Activated CD4-positive, alpha-beta T cell treated with anti-CD3 and anti-CD28 coated beads, Interleukin-2, amount 50 U/mL, for 24 hours (primary cell): ENCODE results near the gene KCNJ3.

Source experiments
- DNase-seq, 2 donors: peaks; one replicate each; pipeline ENCODE4 v3.0.0-alpha.2; 2020; ENCODE audit warnings: low read depth in 1 of 2, low spot score in 1 of 2

Gene KCNJ3, protein sequence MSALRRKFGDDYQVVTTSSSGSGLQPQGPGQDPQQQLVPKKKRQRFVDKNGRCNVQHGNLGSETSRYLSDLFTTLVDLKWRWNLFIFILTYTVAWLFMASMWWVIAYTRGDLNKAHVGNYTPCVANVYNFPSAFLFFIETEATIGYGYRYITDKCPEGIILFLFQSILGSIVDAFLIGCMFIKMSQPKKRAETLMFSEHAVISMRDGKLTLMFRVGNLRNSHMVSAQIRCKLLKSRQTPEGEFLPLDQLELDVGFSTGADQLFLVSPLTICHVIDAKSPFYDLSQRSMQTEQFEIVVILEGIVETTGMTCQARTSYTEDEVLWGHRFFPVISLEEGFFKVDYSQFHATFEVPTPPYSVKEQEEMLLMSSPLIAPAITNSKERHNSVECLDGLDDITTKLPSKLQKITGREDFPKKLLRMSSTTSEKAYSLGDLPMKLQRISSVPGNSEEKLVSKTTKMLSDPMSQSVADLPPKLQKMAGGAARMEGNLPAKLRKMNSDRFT

DNA sequence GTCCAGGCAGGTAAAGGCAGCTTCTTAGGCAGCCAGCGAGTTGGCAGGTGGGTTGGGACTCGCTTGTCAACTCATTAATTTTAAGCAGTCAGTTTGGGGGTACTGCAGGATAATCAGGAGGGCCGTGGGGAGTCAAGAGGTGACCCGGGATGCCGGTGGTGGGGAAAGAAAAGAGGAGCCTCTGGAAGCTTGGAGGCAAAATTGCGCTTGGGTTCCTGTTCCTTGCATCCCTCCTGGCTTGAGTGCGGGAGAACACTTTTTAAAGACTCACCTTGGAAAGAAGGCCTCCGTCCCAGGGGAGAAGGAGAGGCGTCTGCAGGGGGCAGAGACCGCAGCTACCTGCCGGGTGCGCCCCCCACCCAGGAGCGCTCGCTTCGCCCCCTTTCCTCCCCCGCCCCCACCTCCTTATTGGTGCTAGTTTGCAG is at the start of gene KCNJ3:
Gene KCNJ3, plus strand, starts transcription at position 400 of the 425 bp plus-strand sequence. CDS start 81 bp downstream, outside the sequence.
- no peak for DNase-seq

DNA sequence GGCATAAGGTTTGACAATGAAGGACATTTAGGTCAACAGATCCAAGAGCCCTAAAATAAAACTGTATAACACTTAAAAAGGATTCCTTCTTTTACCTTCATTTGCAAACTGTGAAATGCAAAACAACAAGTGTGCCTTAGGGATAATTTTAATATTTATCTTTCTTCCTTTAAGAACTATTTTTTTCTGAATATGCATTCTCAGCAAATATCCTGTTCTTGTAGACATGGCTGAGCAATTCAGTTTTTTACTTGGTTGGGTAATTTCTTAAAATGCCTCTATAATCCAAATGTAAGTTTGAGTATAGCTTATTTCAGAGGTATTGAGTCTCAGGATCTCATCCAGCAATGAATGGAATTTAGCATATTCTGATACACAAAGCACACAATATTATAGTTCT is 43.0 kb upstream of the KCNJ3 start:
- no peak for DNase-seq

DNA sequence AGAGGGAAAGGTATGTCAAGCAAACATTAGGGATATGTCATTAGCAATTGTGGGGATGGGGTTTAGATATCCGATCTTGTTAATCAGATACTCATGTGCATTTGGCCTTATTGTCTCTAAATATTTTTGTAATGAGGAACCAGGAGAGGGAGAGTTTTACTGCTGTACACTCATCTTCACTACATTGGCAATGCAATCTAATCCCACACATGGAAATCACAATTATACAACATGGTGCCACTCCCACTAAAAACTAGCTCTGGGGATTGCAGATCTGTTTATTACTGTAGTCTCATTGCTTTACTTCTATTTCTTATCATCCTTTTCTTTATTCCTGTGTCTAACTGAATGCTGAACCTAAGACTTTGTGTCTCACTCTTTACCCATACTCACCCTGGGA is 39.6 kb upstream of the KCNJ3 start:
- DNase-seq = no peak

DNA sequence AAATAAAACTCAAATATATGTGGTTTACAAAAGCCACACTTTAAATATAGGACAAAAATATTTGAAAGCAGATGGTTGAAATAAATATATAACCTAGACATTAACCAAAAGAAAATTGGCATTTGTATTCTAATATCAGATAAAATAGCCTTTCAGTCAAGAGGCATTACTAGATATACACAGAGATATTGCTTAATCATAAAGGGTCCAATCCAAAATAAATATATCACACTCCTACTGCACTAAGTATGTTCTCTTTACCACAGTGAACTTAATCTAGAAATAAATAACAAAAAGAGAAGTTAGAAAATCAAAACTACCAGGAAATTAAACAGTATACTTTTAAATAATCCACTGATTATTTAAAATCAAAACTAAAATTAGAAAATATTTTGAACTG is 34.2 kb upstream of the KCNJ3 start:
- no peak for DNase-seq

DNA sequence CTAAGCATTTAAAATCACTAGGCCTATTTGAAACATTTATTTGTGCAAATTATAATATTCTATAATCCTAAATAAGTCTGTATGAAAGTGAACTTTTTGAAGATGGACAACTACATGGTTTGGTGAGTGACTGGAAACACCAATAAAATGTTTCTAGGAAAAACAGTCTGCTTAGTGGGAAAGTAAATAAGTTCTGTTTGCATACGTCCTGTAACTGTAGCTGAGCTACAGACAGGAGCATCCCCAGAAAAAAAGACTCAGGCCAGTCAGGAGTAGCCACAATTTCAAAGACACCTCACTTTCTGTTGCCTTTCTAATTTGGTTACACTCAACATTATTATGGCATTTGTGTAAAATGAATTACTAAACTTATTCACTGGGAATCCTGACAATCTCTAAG is 28.4 kb upstream of the KCNJ3 start:
- no peak for DNase-seq

DNA sequence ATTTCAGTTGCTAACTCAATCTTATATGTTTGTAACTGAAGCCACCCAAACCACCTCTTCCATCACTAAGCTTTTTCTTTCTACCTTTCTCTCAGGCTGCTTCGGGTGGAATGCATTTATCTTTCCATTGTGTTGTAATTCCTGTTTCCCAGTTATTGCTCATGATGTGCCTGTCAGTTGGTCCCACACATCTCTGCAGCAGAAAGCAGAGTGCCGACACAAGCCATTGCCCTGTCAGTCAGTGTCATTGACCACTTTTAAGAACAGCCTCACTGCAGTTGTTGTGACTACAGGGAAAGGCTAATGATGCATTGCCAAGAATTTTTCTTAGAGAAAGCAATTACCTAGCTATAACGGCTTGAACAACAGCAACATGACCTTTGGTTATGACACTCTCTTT is 24.8 kb upstream of the KCNJ3 start:
- DNase-seq = no peak

DNA sequence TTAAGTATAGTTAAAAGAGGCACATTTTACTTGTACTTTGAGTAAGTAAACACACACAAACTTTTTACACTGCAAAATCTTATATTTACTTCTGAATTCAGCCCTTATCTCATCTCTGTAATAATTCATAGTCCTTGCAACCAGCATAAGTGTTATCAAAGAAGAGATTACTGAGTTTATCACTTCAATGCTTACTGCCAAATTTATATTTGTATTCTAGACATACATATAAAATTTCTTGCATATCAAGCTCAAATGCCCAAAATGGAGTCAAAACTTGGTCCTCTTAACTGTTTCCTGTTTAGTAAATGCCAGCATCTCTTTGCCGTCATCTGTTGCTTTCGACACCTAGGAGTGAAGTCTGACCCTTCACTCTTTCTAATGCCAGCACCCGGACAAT is 21.1 kb upstream of the KCNJ3 start:
- DNase-seq = no peak

DNA sequence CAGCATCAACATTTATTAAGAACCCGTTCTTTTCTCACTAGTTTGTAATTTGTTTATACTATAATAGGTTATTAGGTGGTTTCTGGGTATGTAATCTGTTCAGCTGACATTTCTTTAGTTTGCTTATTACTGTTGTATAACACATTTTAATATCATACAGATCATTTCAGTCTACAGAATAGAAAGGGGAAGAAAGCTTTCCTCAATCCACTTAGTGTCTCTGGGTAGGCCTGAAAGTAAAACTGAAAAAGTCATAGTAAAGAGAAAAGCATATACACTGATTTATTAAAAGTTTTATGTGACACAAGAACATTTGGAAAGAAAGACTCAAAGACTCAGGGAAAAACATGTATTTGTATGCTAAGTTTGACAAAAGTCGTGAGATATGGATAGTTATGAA is 16.8 kb upstream of the KCNJ3 start:
- no peak for DNase-seq

DNA sequence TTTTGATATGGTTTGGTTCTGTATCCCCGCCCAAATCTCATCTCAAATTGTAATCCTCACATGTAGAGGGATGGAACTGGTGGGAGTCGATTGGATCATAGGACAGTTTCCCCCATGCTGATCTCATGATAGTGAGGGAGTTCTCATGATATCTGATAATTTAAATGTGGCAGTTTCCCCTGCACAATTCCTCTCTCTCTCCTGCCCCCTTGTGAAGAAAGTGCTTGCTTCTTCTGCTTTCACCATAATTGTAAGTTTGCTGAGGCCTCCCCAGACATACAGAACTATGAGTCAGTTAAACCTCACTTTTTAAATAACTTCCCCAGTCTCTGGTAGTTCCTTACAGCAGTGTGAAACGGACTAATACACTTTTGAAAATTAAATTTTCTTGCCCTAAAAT is 12.3 kb upstream of the KCNJ3 start:
- no peak for DNase-seq

DNA sequence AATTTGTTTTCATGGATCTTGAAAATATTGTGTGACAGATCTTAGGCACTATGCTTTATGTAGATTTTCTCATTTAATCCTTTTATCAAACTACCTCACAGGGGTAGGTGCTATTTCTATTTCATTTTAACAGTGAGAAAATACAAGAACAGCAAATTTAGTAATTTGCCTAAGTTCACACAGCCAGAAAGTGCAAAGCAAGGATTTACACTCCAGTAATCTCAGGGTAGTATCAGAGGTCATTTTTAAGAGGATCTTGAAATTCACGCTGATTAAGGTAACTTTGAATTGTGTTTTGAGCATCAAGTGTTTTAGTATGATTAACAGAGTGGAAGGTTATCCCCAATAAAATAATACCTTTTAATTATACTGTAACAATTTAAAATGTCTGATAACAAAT is 10.1 kb upstream of the KCNJ3 start:
- no peak for DNase-seq

DNA sequence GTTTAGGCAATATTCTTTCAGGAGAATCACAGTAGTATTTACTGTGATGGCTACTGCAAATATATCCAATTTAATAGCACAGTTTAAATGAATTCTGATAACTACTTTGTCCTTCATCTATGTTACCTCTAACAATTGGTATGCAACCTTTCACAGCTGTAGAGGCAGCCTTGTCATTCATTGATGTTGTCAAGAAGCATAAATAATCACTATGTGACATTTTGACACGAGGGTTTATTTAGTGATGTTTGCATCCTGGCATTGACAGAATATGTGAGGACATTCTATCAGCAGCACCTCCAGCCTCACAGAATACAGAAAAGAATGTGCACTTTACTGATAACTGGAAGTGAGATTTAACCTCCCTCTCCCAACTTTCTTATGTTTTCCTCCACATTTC is 9.3 kb upstream of the KCNJ3 start:
- DNase-seq = no peak

DNA sequence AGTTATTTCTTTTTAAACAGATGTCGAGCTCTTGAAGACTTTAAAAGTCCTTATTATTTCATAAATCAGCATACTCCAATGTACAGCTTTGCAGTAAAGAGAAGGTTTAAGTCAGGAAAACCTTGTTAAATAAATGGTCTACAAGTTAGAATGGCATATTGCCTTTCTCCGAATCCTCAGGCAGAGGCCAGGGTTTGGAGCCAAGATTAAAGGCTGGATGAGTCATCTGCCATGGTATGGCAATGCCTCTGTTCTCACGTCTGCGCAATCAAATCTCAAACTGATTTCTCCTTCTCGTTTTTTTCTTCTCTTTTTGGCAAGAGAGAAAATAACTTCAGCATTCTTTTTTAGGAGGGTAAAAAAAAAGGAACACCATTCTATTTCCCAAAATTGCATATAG is 5.6 kb upstream of the KCNJ3 start:
- no peak for DNase-seq

DNA sequence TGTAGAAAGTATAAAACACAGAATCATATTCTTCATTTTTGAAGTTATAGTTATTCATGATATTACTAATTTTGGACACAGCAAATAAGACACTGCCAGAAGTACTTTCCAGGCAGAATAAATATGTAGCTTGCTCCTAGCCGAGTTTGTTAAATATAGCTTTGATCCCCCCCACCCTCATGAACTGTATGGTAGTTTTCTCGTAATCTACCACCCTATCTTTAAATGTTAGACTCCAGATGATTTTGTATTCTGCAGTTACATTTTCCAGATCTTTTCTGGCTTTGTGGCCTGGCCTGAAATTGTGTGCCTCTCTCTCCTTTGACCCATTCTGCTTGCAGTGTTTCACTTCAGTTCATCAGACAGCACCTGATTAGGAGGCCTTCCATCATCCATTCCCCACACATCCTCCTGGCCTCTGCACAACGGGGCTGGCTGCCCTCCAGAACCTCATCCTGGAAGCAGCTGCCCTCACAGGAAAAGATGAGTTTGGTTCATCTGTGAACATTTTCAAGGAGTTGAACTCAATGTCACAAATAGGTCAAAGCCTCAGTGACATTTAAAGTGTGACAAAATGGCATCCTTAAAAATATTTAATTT is 4.7 kb upstream of the KCNJ3 start:
- DNase-seq = no peak

DNA sequence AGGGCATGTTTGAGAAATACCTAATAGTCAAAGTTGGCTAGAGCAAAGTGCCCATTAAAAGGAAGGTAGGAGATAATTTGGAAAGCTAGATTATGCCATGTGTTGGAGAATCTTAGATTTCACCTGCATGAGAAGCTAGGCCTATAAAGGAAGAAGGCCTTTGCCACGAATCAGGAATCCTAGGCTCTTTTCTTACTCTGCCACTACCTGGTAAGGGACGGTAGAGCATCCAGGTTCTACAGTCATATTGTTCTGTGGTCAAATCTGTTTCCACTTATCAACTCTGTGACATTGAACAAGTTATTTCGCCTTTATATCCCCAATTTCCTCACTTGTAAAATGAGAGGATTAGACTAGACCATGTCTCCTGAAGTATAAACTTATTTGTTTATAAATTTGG is 3.6 kb upstream of the KCNJ3 start:
- no peak for DNase-seq

DNA sequence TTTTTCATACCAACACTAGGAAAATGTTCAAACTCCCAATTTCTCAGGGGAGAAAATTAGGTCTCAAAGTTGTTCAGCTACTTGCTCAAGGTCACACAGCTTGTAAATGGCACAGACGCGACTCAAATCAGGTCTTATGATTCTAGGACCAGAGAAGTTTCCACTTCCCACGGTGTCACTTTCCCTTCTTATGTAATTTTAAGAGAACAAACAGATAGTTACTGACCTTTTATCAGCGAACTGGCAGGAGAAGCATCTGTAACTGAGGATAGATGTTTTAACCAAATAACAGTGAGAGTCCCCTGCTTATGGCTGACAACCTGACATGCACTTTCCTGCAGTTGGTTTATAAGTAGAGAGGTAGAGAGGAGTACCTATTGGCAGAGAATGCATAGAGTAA is 2.1 kb upstream of the KCNJ3 start:
- no peak for DNase-seq

DNA sequence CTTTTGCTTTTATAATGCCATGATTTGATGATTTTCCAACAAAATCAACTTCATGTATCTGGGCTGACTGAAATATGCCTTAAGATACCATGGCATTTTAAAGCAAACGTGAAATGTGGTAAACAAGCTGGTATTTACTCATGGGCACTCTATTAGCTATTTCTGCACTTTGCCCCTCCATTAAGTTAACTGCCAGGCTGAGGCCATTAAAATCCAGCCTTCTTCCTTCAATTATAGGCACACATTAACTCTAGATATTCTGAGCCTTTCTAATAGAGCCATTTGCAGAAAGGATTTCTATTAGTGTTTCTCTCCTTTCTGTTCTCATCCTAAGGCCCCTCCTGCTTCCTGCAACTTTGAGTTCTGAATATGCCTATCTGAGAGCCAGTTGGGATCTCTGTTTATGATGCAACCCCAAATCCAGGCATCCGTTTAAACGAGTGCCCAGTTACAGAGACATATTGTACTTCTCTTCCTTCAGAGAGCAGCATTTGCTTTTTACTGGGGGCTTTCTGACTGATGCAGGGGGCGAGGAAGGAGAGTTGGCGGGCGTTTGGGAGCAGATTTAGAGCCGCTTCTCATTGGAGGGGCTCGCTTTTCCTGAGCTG is 1.6 kb upstream of the KCNJ3 start:
- no peak for DNase-seq

DNA sequence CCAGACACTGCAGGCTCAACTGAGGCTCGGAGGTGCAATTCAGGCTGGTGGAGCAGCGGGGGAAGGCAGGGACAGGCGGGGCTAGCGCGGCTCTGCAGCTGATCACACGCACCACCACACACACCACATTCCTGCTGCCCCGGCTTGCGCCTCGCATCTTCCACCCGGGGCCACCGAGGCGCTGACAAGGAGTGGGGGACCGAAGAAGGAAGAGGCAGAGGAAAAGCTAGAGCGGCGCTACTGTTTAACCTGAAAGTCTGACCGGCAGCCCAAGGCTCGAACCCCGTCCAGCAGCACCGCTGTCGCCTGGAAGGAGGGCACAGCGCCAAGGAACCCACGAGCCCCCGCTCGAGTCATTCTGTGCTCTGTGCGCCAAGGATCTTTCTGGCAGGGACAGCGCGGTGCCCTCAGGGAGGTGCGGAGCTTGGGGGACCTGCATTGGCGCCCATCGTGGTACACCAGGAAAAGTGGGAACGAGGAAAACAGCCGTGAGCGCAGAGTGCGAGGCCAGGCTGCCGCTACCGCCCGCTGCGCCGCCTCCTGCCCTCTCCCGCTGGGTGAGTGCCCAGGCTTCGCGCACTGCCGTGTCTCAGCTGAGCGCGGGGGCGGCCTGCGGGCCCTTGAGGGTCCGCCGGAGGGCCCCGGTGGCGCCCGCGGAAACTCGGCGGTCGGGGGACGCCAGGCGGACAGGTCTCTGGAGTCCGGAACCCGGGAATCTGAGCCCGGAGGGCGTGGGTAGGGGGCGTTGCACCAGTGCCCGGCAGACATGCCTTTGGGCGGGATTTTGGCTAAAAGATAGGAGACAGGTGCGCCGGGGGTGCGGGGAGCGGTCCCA is 860 bp upstream of the KCNJ3 start:
- DNase-seq = no peak

DNA sequence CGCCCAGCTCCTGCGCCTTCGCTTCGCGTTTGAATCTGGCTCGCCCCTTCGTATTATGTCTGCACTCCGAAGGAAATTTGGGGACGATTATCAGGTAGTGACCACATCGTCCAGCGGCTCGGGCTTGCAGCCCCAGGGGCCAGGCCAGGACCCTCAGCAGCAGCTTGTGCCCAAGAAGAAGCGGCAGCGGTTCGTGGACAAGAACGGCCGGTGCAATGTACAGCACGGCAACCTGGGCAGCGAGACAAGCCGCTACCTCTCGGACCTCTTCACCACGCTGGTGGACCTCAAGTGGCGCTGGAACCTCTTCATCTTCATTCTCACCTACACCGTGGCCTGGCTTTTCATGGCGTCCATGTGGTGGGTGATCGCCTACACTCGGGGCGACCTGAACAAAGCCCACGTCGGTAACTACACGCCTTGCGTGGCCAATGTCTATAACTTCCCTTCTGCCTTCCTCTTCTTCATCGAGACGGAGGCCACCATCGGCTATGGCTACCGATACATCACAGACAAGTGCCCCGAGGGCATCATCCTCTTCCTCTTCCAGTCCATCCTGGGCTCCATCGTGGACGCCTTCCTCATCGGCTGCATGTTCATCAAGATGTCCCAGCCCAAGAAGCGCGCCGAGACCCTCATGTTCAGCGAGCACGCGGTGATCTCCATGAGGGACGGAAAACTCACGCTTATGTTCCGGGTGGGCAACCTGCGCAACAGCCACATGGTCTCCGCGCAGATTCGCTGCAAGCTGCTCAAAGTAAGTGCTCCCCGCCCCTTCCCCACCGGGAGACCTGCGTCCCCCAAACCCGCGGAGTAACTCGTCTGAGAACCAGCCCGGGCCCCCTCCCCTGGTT is 453 bp downstream of the KCNJ3 start:
- no peak for DNase-seq

DNA sequence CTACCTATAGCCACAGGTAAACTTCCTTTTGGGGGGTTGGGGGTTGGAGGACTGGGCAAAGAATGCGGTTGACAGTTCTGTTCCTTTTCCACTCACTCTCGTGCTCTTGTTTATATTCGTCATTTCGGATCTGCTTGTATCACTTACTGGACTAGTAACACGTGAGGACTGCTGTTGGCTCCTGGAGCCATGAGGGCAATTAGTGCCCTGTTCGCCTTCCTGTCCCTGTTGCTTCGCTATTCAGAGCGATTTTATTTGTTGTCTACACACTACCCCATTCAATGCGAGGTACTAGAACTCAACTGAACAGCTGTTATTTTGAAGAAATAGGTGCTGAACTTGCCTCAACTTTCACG is 1.1 kb downstream of the KCNJ3 start:
- DNase-seq = no peak

DNA sequence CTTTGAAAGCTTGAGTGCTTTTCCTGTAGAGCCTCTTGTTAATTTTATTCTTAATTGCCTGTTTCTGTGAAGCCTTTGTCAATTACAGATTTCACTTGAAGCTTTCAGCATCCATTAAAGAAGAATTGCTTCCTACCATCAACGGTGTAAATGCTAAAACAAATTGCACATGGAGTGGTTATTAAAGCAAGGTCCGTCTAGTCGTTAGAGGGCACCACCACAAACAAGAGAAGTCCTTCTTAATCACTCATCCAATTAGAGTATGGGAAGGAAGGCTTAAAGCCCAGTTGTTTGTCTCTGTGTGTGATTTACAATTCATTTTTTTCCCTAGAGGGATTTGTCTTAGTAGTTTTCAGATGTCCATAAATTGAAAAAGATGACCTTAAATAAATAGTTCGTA is 1.6 kb downstream of the KCNJ3 start:
- no peak for DNase-seq

DNA sequence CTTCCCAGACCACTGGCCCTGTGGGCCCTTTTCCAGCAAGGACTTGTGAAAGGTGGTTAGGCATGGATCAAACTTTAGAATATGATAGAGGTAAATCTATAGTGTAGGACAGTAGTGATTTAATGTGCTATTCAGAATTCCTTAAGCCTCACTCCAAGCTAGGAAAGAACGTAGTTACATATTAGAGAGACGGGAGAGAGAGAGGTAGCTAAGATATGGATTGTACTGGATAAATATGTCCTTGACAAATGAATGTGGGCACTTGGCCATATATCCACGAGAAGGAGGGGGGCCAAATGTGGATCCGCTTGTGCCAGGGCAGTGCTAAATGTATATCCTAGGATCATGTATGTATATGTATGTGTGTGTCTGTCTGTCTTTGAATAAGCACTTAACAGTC is 6.5 kb downstream of the KCNJ3 start:
- DNase-seq = no peak
